D721Med (cell line): ENCODE results near the gene DNAJC22.
"Not testable (repeated sequence)": the region's sequence is repeated elsewhere in the genome, so short reads cannot be mapped to it uniquely, and the experiment has no call there.

ENCODE experiments used
- DNase-seq: peaks from one replicate; pipeline ENCODE4 v3.0.0; 2011; ENCODE audit warnings: low spot score; ENCODE audit not compliant: insufficient read length
- FAIRE-seq: peaks from 2 replicates; lab custom pipeline; 2011; peaks lifted over from hg19 to GRCh38; lab: Jason Lieb, UNC
- TF ChIP-seq, protein P1 (sequence below): IDR thresholded peaks from 2 replicates; pipeline ENCODE4 v1.5.1; 2012; ENCODE audit warnings: mild to moderate bottlenecking, control low read depth; ENCODE audit not compliant: insufficient read depth; ENCODE audit errors: missing control alignments

DNAJC22 gene

DNA sequence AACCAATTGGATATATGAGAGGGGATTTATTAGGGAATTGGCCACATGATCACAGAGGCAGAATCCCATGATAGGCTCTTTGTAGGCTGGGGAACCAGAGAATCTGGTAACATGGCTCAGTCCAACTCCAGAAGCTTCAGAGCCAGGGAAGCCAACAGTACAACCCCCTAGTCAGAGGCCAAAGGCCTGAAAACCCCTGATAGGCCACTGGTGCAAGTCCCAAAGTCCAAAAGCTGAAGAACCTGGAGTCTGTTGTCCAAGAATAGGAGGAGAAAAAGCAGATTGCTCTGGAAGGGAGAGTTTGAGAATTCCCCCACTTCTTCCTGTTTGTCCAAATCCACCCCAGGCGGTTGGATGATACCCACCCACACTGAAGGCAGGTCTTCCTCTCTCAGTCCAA, 31.9 kb upstream of the DNAJC22 start:
- FAIRE-seq: no peak
- no peak for DNase-seq
- TF ChIP-seq, protein P1, sequence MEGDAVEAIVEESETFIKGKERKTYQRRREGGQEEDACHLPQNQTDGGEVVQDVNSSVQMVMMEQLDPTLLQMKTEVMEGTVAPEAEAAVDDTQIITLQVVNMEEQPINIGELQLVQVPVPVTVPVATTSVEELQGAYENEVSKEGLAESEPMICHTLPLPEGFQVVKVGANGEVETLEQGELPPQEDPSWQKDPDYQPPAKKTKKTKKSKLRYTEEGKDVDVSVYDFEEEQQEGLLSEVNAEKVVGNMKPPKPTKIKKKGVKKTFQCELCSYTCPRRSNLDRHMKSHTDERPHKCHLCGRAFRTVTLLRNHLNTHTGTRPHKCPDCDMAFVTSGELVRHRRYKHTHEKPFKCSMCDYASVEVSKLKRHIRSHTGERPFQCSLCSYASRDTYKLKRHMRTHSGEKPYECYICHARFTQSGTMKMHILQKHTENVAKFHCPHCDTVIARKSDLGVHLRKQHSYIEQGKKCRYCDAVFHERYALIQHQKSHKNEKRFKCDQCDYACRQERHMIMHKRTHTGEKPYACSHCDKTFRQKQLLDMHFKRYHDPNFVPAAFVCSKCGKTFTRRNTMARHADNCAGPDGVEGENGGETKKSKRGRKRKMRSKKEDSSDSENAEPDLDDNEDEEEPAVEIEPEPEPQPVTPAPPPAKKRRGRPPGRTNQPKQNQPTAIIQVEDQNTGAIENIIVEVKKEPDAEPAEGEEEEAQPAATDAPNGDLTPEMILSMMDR: no peak

DNA sequence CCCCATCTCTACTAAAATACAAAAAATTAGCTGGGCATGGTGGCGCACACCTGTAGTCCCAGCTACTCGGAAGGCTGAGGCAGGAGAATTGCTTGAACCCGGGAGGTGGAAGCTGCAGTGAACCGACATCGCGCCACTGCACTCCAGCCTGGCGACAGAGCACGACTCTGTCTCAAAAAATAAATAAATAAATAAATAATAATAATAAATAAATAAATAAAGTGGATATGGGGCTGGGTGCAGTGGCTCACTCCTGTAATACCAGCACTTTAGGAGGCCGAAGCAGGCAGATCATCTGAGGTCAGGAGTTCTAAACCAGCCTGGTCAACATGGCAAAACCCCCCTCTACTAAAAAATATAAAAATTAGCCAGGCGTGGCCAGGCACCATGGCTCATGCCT, 29.6 kb upstream of the DNAJC22 start:
- not testable (repeated sequence) for DNase-seq, FAIRE-seq

DNA sequence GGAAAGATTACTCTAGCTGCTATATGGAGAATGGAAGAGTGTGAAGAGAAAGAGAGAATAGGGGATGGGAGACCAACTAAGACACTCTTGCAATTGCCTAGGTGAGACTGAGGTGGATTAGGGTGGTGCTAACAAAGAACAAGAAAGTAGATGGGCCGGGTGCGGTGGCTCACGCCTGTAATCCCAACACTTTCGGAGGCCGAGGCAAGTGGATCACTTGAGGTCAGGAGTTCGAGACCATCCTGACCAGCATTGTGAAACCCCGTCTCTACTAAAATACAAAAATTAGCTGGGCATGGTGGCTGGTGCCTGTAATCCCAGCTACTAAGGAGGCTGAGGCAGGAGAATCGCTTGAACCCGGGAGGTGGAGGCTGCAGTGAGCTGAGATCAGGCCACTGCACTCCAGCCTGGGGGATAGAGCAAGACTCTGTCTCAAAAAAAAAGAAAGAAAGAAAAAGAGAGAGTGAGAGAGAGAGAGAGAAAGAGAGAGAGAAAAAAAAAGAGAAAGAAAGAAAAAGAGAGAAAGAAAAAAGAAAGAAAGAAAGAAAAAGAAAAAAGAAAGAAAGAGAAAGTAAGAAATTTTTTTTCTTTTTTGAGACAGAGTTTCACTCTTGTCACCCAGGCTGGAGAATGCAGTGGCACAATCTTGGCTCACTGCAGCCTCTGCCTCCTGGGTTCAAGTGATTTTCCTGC, 26.1 kb upstream of the DNAJC22 start:
- not testable (repeated sequence) for DNase-seq, FAIRE-seq

DNA sequence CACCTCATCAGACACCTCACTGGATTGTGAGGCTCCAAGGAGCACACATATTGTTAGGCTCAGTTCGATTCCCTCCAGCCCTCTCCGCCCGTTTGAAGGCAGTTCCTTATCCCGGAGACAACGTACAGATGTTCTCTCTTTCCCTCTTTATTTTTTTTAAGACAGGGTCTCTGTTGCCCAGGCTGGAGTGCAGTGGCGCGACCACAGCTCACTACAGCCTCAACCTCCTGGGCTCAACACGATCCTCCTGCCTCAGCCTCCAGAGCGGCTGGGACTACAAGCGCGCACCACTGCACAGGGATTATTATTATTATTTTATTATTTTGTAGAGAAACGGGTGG, 24.4 kb upstream of the DNAJC22 start:
- DNase-seq (no peak), FAIRE-seq (no peak)
- TF ChIP-seq, protein P1: no peak

DNA sequence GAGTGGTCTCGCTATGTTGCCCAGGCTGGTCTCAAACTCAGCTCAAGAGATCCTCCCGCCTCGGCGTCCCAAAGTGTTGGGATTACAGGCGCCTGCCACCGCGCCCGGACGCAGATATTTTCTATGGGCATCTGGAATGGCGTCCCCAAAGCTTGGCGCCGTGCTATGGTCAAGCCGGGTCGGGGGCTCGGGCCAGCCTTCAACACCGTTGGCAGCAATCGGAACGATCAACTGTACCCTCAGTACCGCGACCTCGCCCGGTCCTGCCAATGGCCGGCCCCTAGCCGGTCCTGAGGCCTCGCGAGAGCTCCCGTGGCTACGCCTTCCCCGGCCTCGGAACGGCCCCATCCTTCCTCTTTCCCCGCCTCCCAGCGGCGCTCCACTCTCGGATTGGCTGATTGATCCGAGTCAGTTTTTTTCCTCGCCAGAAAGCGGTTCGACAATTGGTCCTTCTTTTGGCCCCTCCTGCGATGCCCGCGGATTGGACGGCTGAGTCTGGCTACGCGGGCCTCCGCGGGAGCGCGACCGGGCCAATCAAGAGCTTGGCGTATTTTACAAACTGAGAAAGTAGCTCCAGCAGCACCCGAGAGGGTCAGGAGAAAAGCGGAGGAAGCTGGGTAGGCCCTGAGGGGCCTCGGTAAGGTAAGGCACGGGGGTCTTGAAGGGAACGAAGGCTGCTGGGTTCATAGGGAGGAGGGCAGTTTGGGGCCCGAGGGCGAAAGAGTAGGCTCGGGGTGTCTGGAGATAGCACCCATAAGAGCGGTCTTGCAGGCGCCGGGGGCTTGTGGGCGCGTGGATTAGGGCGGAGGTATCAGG, 23.8 kb upstream of the DNAJC22 start, which contains the start of gene TROAP:
TROAP (plus strand) TSS at position 548 of the 816 bp plus-strand sequence. CDS start 354 bp downstream, outside the sequence.
- DNase-seq (peak; percentile 98), FAIRE-seq (no peak)
- TF ChIP-seq, protein P1: no peak

DNA sequence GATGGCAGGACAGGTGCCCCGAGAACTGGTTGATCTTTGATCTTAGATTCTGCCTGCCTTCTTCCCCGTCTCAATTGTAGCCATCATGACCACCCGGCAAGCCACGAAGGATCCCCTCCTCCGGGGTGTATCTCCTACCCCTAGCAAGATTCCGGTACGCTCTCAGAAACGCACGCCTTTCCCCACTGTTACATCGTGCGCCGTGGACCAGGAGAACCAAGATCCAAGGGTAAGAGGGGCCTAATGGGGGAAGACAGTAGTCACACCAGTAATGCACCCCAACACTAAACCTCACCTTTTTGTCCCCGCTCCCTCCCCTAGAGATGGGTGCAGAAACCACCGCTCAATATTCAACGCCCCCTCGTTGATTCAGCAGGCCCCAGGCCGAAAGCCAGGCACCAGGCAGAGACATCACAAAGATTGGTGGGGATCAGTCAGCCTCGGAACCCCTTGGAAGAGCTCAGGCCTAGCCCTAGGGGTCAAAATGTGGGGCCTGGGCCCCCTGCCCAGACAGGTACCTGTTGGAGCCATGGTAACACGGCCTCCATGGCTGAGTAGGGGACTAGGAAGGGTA, 23.1 kb upstream of the DNAJC22 start:
- DNase-seq (peak; percentile 15), FAIRE-seq (no peak)
- TF ChIP-seq, protein P1: no peak

DNA sequence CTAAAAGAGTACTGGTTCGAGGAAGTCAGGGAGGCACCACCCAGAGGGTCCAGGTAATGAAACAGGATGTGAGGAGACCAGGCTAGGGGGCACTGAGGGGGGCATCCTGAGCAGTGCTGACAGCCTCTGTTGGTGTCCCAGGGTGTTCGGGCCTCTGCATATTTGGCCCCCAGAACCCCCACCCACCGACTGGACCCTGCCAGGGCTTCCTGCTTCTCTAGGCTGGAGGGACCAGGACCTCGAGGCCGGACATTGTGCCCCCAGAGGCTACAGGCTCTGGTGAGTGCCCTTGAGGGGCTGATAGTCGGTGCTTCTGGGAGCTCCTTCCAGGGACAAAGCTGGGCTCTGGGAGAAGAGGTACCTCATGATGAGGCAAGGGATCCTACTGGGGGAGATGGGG, 21.1 kb upstream of the DNAJC22 start:
- TF ChIP-seq, protein P1: no peak
- no peak for FAIRE-seq
- no peak for DNase-seq

DNA sequence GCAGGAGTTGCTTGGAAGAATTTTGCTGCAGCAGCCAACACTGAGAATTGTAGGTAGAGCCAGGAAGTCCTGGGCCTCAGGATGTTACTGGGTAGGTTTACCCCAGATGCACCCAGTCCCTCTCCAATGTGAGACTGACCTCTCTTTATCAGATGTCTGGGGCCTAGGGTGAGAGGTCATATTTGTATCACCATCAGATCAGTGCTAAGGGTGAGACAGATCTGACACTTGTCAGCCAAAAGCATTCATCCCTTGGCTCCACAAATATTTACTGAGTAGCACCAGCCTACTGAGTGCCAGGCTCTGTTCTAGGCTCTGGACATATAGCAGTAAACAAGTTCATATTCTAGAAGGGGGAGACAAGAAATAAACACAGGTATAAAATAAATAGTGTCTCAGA, 19.3 kb upstream of the DNAJC22 start:
- TF ChIP-seq, protein P1: no peak
- no peak for DNase-seq
- no peak for FAIRE-seq
